ENCODE data around the gene HSPB6.

HSPB6 gene

DNA sequence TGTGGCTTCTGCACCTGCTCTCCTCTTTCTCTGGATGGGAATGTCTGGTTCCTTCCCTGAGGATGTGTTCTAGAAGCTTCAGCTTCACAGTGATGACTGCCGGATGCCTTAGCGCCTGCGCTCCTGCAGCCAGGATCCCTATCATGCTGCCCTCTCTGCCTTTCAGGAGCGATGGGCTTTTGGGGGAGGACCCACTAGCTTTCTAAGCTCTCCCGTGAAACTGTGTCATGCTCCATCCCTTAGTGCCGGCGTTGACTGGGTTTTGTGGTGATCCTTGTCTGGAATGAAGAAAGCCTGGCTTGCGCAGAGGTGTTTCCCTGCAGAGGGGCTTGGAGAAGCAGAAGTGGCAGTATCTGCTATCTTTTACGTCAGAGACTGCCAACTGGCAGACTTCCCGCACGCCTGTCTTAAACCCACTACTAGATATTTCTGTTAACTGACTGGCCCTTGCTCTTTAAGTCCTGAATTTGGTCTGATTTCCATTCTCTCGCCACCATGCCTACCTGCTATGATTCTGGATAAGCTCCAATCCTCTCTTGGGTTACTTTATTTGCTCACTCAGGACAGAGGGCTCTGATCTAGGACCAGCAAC lies 42.8 kb downstream of the HSPB6 start:
- no CpG with 5 or more reads among the region's 12 CpGs for WGBS, 2 donors (ENCODE audit: extremely low coverage in 2 of 2, insufficient read length in 2 of 2, insufficient replicate concordance in 1 of 2)
- peaks cover 0 to 5% (median 0%) of the 10 kb centered on the region in 3 experiments for H3K27me3 ChIP-seq (ENCODE audit: control insufficient read depth in 3 of 3, insufficient read depth in 3 of 3, low read depth in 1 of 3, low read length in 3 of 3)

DNA sequence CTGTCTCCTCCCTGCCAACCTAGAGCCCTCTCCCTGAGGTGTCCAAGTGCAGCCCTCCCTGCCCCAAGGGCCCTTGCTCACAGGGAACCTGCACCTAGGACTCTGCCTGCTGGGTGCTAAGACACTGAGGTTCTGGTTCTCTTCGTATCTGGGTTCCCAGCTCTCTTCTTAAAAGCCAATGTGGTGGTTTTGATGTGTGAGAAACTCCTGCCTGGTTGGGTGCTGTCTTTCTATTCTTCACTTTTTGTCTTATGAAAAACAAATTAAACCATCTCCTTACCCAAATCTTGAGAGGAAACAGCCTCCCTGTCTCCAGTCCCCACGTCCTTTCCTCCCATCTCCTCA lies 43.4 kb downstream of the HSPB6 start:
- no peak overlapping the region for H3K14ac ChIP-seq (ENCODE audit: low read length)
- no CpG with 5 or more reads among the region's 2 CpGs for WGBS, 2 donors (ENCODE audit: extremely low coverage in 2 of 2, insufficient read length in 2 of 2, insufficient replicate concordance in 1 of 2)
- peaks cover 9% of the 10 kb centered on the region for H3K79me1 ChIP-seq (ENCODE audit: low read depth, low read length)
- no peak overlapping the region for H4K91ac ChIP-seq (ENCODE audit: low read depth, low read length, poor library complexity)
- H2AFZ ChIP-seq (ENCODE audit: low read length): no peak overlapping the region
- H3K27ac ChIP-seq (replicated peaks; ENCODE audit: low read length): no peak overlapping the region
- no peak overlapping the region for H3K9ac ChIP-seq (ENCODE audit: low read depth, low read length, poor library complexity)
- peaks cover 0 to 5% (median 0%) of the 10 kb centered on the region in 3 experiments for H3K27me3 ChIP-seq (ENCODE audit: control insufficient read depth in 3 of 3, insufficient read depth in 3 of 3, low read depth in 1 of 3, low read length in 3 of 3)
- no peaks in the 10 kb centered on the region for H3K36me3 ChIP-seq (replicated peaks in 1 of 2; ENCODE audit: control insufficient read depth in 2 of 2, insufficient read depth in 2 of 2, low read length in 2 of 2)
- no peak overlapping the region for H3K4me2 ChIP-seq (ENCODE audit: insufficient read depth, low read length, poor library complexity, severe bottlenecking)
- DNase-seq (ENCODE audit: low spot score): no peak
- H2BK5ac ChIP-seq (ENCODE audit: low read length): no peak overlapping the region
- H4K8ac ChIP-seq (ENCODE audit: low read depth, low read length): no peak overlapping the region
- no peak overlapping the region for H3K4me3 ChIP-seq (ENCODE audit: low read length in 2 of 2)
- no peak overlapping the region for H2BK12ac ChIP-seq (ENCODE audit: low read length)
- no peak overlapping the region for H3K18ac ChIP-seq (ENCODE audit: low read length)
- peak overlapping the region; percentile 7 for H2AK5ac ChIP-seq (ENCODE audit: low read depth, low read length)
- H3K9me3 ChIP-seq (replicated peaks in 1 of 2; ENCODE audit: control insufficient read depth in 2 of 2, insufficient read depth in 1 of 2, low read depth in 1 of 2, low read length in 2 of 2): no peaks in the 10 kb centered on the region
- no peak overlapping the region for H3K4ac ChIP-seq (ENCODE audit: low read length)
- no peak overlapping the region for H3K23ac ChIP-seq (ENCODE audit: low read depth, low read length, poor library complexity)
- H2BK15ac ChIP-seq (ENCODE audit: low read length): no peak overlapping the region
- peaks cover 11 to 16% of the 10 kb centered on the region in 2 donors for H3K4me1 ChIP-seq (ENCODE audit: control insufficient read depth in 2 of 2, insufficient read depth in 1 of 2, low read depth in 1 of 2, low read length in 2 of 2)
- no peak overlapping the region for H2BK120ac ChIP-seq (ENCODE audit: low read depth, low read length)

More for the DNA sequence above, 42.8 kb downstream of the HSPB6 start:
- no peak overlapping the region for H2BK12ac ChIP-seq (ENCODE audit: low read length)
- H3K36me3 ChIP-seq (replicated peaks in 1 of 2; ENCODE audit: control insufficient read depth in 2 of 2, insufficient read depth in 2 of 2, low read length in 2 of 2): no peaks in the 10 kb centered on the region
- DNase-seq (ENCODE audit: low spot score): no peak
- no peak overlapping the region for H3K14ac ChIP-seq (ENCODE audit: low read length)
- H3K79me1 ChIP-seq (ENCODE audit: low read depth, low read length): peaks cover 11% of the 10 kb centered on the region
- H3K4ac ChIP-seq (ENCODE audit: low read length): no peak overlapping the region
- no peak overlapping the region for H2BK120ac ChIP-seq (ENCODE audit: low read depth, low read length)
- no peak overlapping the region for H3K9ac ChIP-seq (ENCODE audit: low read depth, low read length, poor library complexity)
- no peak overlapping the region for H2BK5ac ChIP-seq (ENCODE audit: low read length)
- H3K4me1 ChIP-seq (ENCODE audit: control insufficient read depth in 2 of 2, insufficient read depth in 1 of 2, low read depth in 1 of 2, low read length in 2 of 2): peaks cover 15 to 20% of the 10 kb centered on the region in 2 donors
- H3K23ac ChIP-seq (ENCODE audit: low read depth, low read length, poor library complexity): no peak overlapping the region
- H2AFZ ChIP-seq (ENCODE audit: low read length): no peak overlapping the region
- H3K27ac ChIP-seq (replicated peaks; ENCODE audit: low read length): no peak overlapping the region
- no peak overlapping the region for H2BK15ac ChIP-seq (ENCODE audit: low read length)
- H4K91ac ChIP-seq (ENCODE audit: low read depth, low read length, poor library complexity): no peak overlapping the region
- no peak overlapping the region for H3K4me3 ChIP-seq (ENCODE audit: low read length in 2 of 2)
- peak overlapping the region; percentile 7 for H2AK5ac ChIP-seq (ENCODE audit: low read depth, low read length)
- H3K4me2 ChIP-seq (ENCODE audit: insufficient read depth, low read length, poor library complexity, severe bottlenecking): no peak overlapping the region
- no peak overlapping the region for H3K18ac ChIP-seq (ENCODE audit: low read length)
- no peaks in the 10 kb centered on the region for H3K9me3 ChIP-seq (replicated peaks in 1 of 2; ENCODE audit: control insufficient read depth in 2 of 2, insufficient read depth in 1 of 2, low read depth in 1 of 2, low read length in 2 of 2)
- H4K8ac ChIP-seq (ENCODE audit: low read depth, low read length): no peak overlapping the region

DNA sequence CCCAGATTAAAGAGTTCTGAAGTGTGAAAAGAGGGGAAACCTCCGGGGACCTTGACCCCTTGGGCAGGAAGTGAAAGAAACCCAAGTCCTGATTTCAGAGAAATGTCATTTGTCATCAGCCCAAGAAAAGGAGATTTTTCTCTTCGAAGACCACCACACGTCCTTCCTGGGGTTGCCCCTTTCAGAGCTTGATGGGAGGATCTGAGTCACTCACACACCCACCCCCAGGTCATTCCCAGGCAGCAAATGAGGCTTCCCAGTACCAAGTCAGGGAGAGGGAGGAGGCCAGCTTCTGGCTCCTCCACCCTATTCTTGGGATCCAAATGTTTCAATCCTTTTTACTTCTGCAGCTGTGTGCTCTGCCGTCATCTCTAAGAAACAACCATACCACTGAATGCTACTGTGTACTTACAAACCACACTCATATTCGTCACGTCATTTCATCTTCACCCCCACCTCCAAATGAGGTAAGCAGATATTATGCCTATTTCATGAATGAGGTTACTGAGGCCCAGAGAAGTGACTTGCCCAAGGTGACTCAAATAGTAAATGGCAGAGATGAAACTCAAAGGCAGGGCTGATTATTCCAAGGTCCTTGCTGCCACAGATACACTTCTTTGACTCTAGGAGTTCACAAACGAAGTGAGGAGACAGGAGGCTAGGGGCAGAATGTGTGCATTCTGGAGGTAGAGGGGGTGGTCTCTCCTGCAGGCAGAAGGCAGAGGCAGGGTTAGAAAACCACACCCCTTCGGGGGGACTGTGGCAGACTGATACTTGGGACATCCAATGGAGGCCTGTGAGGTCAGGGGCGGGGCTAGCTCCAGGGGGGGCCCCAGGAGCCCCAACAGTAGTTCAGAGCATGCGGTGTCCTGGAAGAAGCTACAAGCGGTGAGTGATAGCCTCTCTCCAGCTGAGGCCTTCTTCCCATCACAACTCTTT lies 44.0 kb downstream of the HSPB6 start:
- H3K14ac ChIP-seq (ENCODE audit: low read length): no peak overlapping the region
- H3K36me3 ChIP-seq (replicated peaks in 1 of 2; ENCODE audit: control insufficient read depth in 2 of 2, insufficient read depth in 2 of 2, low read length in 2 of 2): no peaks in the 10 kb centered on the region
- H2AFZ ChIP-seq (ENCODE audit: low read length): no peak overlapping the region
- peaks cover 0 to 5% (median 0%) of the 10 kb centered on the region in 3 experiments for H3K27me3 ChIP-seq (ENCODE audit: control insufficient read depth in 3 of 3, insufficient read depth in 3 of 3, low read depth in 1 of 3, low read length in 3 of 3)
- no peak overlapping the region for H4K8ac ChIP-seq (ENCODE audit: low read depth, low read length)
- DNase-seq (ENCODE audit: low spot score): no peak
- H2BK12ac ChIP-seq (ENCODE audit: low read length): no peak overlapping the region
- no peak overlapping the region for H3K27ac ChIP-seq (replicated peaks; ENCODE audit: low read length)
- H2BK5ac ChIP-seq (ENCODE audit: low read length): no peak overlapping the region
- no peak overlapping the region for H3K9ac ChIP-seq (ENCODE audit: low read depth, low read length, poor library complexity)
- peaks cover 11 to 15% of the 10 kb centered on the region in 2 donors for H3K4me1 ChIP-seq (ENCODE audit: control insufficient read depth in 2 of 2, insufficient read depth in 1 of 2, low read depth in 1 of 2, low read length in 2 of 2)
- no peak overlapping the region for H4K91ac ChIP-seq (ENCODE audit: low read depth, low read length, poor library complexity)
- no peak overlapping the region for H3K4ac ChIP-seq (ENCODE audit: low read length)
- H3K4me3 ChIP-seq (ENCODE audit: low read length in 2 of 2): no peak overlapping the region
- H2BK15ac ChIP-seq (ENCODE audit: low read length): no peak overlapping the region
- peaks cover 6% of the 10 kb centered on the region for H3K79me1 ChIP-seq (ENCODE audit: low read depth, low read length)
- H3K18ac ChIP-seq (ENCODE audit: low read length): no peak overlapping the region
- no peak overlapping the region for H3K4me2 ChIP-seq (ENCODE audit: insufficient read depth, low read length, poor library complexity, severe bottlenecking)
- WGBS, 2 donors (ENCODE audit: extremely low coverage in 2 of 2, insufficient read length in 2 of 2, insufficient replicate concordance in 1 of 2): 100% methylated on average over 2 of the region's 11 CpGs; no CpG with 5 or more reads in 1 of the 2 donors
- H3K9me3 ChIP-seq (replicated peaks in 1 of 2; ENCODE audit: control insufficient read depth in 2 of 2, insufficient read depth in 1 of 2, low read depth in 1 of 2, low read length in 2 of 2): no peaks in the 10 kb centered on the region
- no peak overlapping the region for H2BK120ac ChIP-seq (ENCODE audit: low read depth, low read length)
- H3K23ac ChIP-seq (ENCODE audit: low read depth, low read length, poor library complexity): no peak overlapping the region
- H2AK5ac ChIP-seq (ENCODE audit: low read depth, low read length): no peak overlapping the region

Data from neuronal stem cell (in vitro differentiated cells).